BJ (cell line): Measurements from ENCODE around the gene B3GALNT2. TPM values are rescaled to one million over a fixed set of nuclear protein-coding genes. Genes with fewer than 3 reads are reported as not detected.
A peak's percentile ranks its signal among the peaks of the same experiment; 100 is the strongest.

Experiments used
- CTCF ChIA-PET: fragments of 350-600 bp; formaldehyde crosslinking; extraction: SDS; loops from one replicate; lab custom pipeline; 2021; ENCODE audit warnings: antibody characterized with exemption, inconsistent platforms; lab: Yijun Ruan, JAX
- POLR2A ChIA-PET: fragments of 300-600 bp; sonication (Branson Sonifier 250); formaldehyde crosslinking; extraction: SDS; loops from one replicate; lab custom pipeline; 2021; ENCODE audit warnings: antibody characterized with exemption; lab: Charles Lee
- DNase-seq: peaks from one replicate; pipeline ENCODE4 v3.0.0-alpha.2; 2011; ENCODE audit warnings: low read depth
- H3K27me3 ChIP-seq: 2 replicates; pipeline ENCODE4 v1.6.0; 2011; ENCODE audit warnings: low read length; ENCODE audit not compliant: control insufficient read depth, insufficient read depth
- H3K36me3 ChIP-seq: 2 replicates; pipeline ENCODE4 v1.5.1; 2011; ENCODE audit warnings: low read length; ENCODE audit not compliant: control insufficient read depth, insufficient read depth
- H3K4me3 ChIP-seq: 2 replicates; pipeline ENCODE4 v1.5.1; 2011; ENCODE audit warnings: low read depth, mild to moderate bottlenecking, control low read depth, low read length
- CTCF ChIP-seq: IDR thresholded peaks from 2 replicates; pipeline ENCODE4 v1.5.1; 2011; ENCODE audit warnings: low read depth, mild to moderate bottlenecking, control low read depth, inconsistent platforms, low read length, moderate library complexity; ENCODE audit not compliant: insufficient read depth
- polyA plus RNA-seq: library from polyadenylated mRNA; depleted of rRNA; stranded (reverse); fragments of >200 nt; gene quantifications from 2 replicates; pipeline ENCODE4 v1.2.3, GENCODE V29; 2011

B3GALNT2 gene
- polyA plus RNA-seq, 1 experiment = 17.4 TPM

- POLR2A ChIA-PET = no interaction called here
- no peak; the same call in 1 of the 2 replicates for TF ChIP-seq CTCF
- H3K27me3 ChIP-seq = no peaks in the 10 kb centered on the region
- DNase-seq = no peak
- H3K4me3 ChIP-seq = no peak overlapping the region
- CTCF ChIA-PET = interaction anchor here (0.6 to 1.6 kb wide), 4 partner anchors 34 to 461 kb away, joined by 3 to 5 read pairs (median 4); no protein-coding TSS in a partner anchor
- H3K36me3 ChIP-seq = no peaks in the 10 kb centered on the region
Observed at GRCh38 chr1:235511470-235512240, 7.4 kb upstream of the B3GALNT2 start.

DNA sequence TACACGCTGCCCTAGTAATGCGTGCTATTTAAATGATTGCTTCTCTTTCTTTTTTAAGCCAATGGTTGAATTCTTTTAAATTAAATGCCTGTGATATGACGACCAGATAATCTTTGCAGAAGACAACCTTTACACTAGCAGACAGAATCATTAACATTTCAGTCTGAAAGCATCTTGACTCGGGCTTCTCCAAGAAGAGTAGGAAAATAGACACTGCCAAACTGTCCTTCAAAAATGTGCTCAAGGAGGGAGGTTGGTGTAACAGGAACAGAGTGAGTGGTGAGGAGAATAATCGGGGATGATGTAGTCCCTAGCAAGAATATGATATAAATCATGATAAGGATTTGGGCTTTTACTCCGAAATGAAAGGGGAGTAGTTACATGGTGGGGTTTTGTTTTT lies 6.6 kb upstream of the B3GALNT2 start:
- no peak overlapping the region for H3K4me3 ChIP-seq
- ChIA-PET CTCF (interaction anchor here (0.6 to 1.2 kb wide), 3 partner anchors 34 to 461 kb away, joined by 3 to 5 read pairs (median 4); no protein-coding TSS in a partner anchor), POLR2A (no interaction called here)
- no peaks in the 10 kb centered on the region for H3K27me3 ChIP-seq
- no peaks in the 10 kb centered on the region for H3K36me3 ChIP-seq
- no peak for DNase-seq
- no peak for TF ChIP-seq CTCF

DNA sequence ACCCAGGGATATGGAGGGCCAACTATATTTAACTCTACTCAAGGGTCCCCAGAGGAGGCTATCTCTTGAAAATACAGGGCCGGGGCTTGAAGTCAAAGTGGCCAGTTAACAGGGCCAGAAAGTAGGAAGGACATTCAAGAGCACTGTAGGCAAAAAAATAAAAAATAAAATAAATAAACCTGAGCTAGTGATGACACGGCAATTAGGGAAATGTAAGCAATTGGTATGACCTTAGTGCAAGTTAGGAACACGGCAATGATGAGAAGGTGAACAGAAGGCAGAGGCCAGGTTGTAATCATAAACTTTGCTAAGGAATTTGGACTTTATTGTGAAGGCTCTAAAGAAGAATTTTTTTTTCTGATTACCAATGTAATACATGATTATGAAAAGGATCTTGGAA lies 3.4 kb upstream of the B3GALNT2 start:
- POLR2A ChIA-PET = no interaction called here
- TF ChIP-seq CTCF = no peak
- Histone ChIP-seq H3K36me3 (no peaks in the 10 kb centered on the region), H3K27me3 (no peaks in the 10 kb centered on the region), H3K4me3 (no peak overlapping the region)
- CTCF ChIA-PET = interaction anchor here (1.0 kb wide), 1 partner anchor 277 kb away, joined by 3 read pairs; no protein-coding TSS in a partner anchor
- no peak for DNase-seq

- CTCF ChIA-PET = interaction anchor here (0.6 to 3.6 kb wide), 27 partner anchors 10 to 467 kb away, joined by 3 to 25 read pairs (median 4); partner anchors contain the start of gene LYST
- DNase-seq = peak; percentile 92
- POLR2A ChIA-PET = interaction anchor here (0.6 to 1.4 kb wide), 3 partner anchors 129 to 308 kb away, joined by 3 to 4 read pairs (median 3); no protein-coding TSS in a partner anchor
- Histone ChIP-seq H3K36me3 (no peaks in the 10 kb centered on the region), H3K4me3 (peak overlapping the region; percentile 87), H3K27me3 (no peaks in the 10 kb centered on the region)
- peak; percentile 92 for TF ChIP-seq CTCF
Observed at GRCh38 chr1:235504494-235505222, 406 bp upstream of the B3GALNT2 start.
